Thyroid gland (tissue), 4 donors: Measurements from ENCODE around the gene ICE1.

Source experiments
- CTCF ChIP-seq, 6 experiments: fragments of 200-600 bp in 3 of 6; fragments of 450-650 bp in 3 of 6; sonication (generic) in 3 of 6; IDR thresholded peaks; one replicate each; pipeline ENCODE4 v1.5.1; 2016 to 2019; ENCODE audit warnings: antibody characterized with exemption in 6 of 6, mild to moderate bottlenecking in 2 of 6, inconsistent platforms in 1 of 6, moderate library complexity in 1 of 6
- POLR2A ChIP-seq, 2 donors: fragments of 450-650 bp; IDR thresholded peaks; one replicate each; pipeline ENCODE4 v1.6.1; 2017; ENCODE audit warnings: antibody characterized with exemption in 2 of 2, mild to moderate bottlenecking in 2 of 2, moderate library complexity in 1 of 2

- no peak for TF ChIP-seq CTCF (IDR thresholded peaks at IDR 0.05)
- TF ChIP-seq POLR2A (IDR thresholded peaks at IDR 0.05): no peak
Measured at GRCh38 chr5:5414999-5415398, 7.5 kb upstream of the ICE1 start.
